Measurements from ENCODE around the gene PRSS22.

GRCh38 chr16:2882650-2883457, 24.9 kb upstream of the PRSS22 start, which contains the start of gene FLYWCH2:
- TF ChIP-seq TP53 (CRISPR knock-in tag; IDR thresholded peaks at IDR 0.05): no peak
- no peak for TF ChIP-seq CTCF (IDR thresholded peaks at IDR 0.05)
- no peak for TF ChIP-seq TEAD4 (CRISPR knock-in tag; IDR thresholded peaks at IDR 0.05)
- TF ChIP-seq MAX (CRISPR knock-in tag; IDR thresholded peaks at IDR 0.05): peak; percentile 63
- no peak for TF ChIP-seq NR2C2 (CRISPR knock-in tag; IDR thresholded peaks at IDR 0.05)
- TF ChIP-seq FOXJ3 (CRISPR knock-in tag; IDR thresholded peaks at IDR 0.05; ENCODE audit: borderline replicate concordance): no peak
- 0 out of 2 replicates have a peak, but pooled peaks have one; percentile 89 for TF ChIP-seq KAT7 (CRISPR knock-in tag; IDR thresholded peaks at IDR 0.05; ENCODE audit: borderline replicate concordance)
- no peak for TF ChIP-seq STAT6 (CRISPR knock-in tag; conservative IDR thresholded peaks at IDR 0.05; ENCODE audit: low read depth)
- TF ChIP-seq RELA (CRISPR knock-in tag; IDR thresholded peaks at IDR 0.05; ENCODE audit: borderline replicate concordance): peak; percentile 69; the same call in 1 of the 2 replicates
- TF ChIP-seq ZBTB21 (CRISPR knock-in tag; IDR thresholded peaks at IDR 0.05; ENCODE audit: borderline replicate concordance): no peak
- peak; percentile 62; the same call in 1 of the 2 replicates for TF ChIP-seq CBFB (CRISPR knock-in tag; IDR thresholded peaks at IDR 0.05; ENCODE audit: low read depth)
- 0 out of 2 replicates have a peak, but pooled peaks have one; percentile 18 for TF ChIP-seq ETV6 (CRISPR knock-in tag; IDR thresholded peaks at IDR 0.05)

Measured in WTC11 (cell line).